ENCODE measurements around the gene ARHGAP26.

GRCh38 chr5:143085319-143085917, 315.2 kb downstream of the ARHGAP26 start:
- TF ChIP-seq CTCF (IDR thresholded peaks at IDR 0.05; ENCODE audit: low read length): no peak
- no peak for TF ChIP-seq EZH2 (IDR thresholded peaks at IDR 0.05; ENCODE audit: borderline replicate concordance, low read length)
